ENCODE measurements around the gene PSMD13. TPM values are rescaled to one million over a fixed set of nuclear protein-coding genes. Genes with fewer than 3 reads are reported as not detected.

Gene PSMD13
- total RNA-seq, 1 donor from 2014 or later, result 115 TPM

DNA sequence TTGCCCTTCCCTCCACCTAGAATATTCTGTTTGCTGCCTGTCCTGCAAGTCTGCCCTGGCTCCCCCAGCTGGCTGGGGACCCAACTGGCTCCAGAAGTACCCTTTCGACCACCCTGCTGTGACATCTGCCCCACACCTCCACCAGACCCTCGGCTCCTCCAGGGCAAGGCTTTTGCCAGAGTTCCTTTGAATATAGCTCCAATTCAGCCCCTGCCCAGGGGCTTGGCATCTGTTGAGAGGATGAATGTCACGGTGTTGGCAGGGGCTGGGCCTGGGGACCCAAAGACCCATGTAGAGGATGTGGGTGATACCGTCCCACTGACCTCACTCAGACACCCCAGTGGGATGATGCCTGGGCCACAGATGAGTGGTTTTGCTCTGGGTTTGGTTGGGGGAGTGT lies 45.4 kb downstream of the PSMD13 start:
- Mint-ChIP-seq H3K27me3 (ENCODE audit: unreplicated experiment) (peaks cover 6% of the 10 kb centered on the region), H3K27ac (ENCODE audit: unreplicated experiment) (no peak overlapping the region), H3K4me3 (ENCODE audit: unreplicated experiment) (no peak overlapping the region), H3K9me3 (ENCODE audit: unreplicated experiment) (no peaks in the 10 kb centered on the region), H3K4me1 (ENCODE audit: unreplicated experiment) (peaks cover 3% of the 10 kb centered on the region), H3K36me3 (ENCODE audit: unreplicated experiment) (no peaks in the 10 kb centered on the region)
- no peak for DNase-seq (ENCODE audit: extremely low spot score, unreplicated experiment)
- TF ChIP-seq, protein P1, sequence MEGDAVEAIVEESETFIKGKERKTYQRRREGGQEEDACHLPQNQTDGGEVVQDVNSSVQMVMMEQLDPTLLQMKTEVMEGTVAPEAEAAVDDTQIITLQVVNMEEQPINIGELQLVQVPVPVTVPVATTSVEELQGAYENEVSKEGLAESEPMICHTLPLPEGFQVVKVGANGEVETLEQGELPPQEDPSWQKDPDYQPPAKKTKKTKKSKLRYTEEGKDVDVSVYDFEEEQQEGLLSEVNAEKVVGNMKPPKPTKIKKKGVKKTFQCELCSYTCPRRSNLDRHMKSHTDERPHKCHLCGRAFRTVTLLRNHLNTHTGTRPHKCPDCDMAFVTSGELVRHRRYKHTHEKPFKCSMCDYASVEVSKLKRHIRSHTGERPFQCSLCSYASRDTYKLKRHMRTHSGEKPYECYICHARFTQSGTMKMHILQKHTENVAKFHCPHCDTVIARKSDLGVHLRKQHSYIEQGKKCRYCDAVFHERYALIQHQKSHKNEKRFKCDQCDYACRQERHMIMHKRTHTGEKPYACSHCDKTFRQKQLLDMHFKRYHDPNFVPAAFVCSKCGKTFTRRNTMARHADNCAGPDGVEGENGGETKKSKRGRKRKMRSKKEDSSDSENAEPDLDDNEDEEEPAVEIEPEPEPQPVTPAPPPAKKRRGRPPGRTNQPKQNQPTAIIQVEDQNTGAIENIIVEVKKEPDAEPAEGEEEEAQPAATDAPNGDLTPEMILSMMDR (IDR thresholded peaks at IDR 0.05), result no peak

DNA sequence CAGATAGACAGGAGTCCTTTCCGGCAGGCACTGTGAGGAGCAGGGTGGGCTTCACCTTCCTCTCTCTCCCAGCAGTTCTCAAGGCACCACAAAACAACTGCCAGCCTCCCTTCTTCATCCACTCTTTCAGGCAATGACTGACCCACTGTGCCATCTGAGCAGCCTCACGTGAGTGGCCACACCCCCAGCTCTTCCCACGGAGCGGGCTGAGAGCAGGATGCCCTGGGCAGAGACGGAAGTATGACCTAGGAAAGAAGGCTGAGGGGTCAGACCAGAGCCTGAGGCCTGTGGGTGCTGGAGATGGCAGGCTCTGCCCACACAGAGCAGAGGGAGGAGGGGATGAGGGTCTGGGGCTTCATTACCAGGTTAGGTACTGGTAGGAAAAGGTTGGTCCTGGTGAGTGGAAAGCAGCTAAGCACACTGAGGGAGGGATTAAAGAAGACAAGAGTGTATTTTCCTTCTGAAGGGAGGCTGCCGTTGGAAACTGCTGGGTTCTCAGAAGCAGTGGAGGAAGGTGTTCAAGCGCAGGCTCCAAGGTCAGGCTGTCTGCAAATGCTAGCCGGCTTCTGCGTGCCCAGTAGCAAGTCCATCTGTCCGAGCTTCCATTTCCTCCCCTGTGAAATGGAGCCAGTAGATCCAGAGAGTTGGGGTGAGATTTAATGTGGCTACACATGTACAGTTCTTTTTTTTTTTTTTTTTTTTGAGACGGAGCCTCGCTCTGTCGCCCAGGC lies 46.0 kb downstream of the PSMD13 start:
- peaks cover 4% of the 10 kb centered on the region for H3K27me3 Mint-ChIP-seq (ENCODE audit: unreplicated experiment)
- DNase-seq (ENCODE audit: extremely low spot score, unreplicated experiment), result no peak
- TF ChIP-seq, protein P1 (IDR thresholded peaks at IDR 0.05), result no peak
- no peak overlapping the region for H3K27ac Mint-ChIP-seq (ENCODE audit: unreplicated experiment)
- H3K9me3 Mint-ChIP-seq (ENCODE audit: unreplicated experiment), result no peaks in the 10 kb centered on the region
- no peaks in the 10 kb centered on the region for H3K36me3 Mint-ChIP-seq (ENCODE audit: unreplicated experiment)
- no peak overlapping the region for H3K4me3 Mint-ChIP-seq (ENCODE audit: unreplicated experiment)
- H3K4me1 Mint-ChIP-seq (ENCODE audit: unreplicated experiment), result peaks cover 4% of the 10 kb centered on the region

DNA sequence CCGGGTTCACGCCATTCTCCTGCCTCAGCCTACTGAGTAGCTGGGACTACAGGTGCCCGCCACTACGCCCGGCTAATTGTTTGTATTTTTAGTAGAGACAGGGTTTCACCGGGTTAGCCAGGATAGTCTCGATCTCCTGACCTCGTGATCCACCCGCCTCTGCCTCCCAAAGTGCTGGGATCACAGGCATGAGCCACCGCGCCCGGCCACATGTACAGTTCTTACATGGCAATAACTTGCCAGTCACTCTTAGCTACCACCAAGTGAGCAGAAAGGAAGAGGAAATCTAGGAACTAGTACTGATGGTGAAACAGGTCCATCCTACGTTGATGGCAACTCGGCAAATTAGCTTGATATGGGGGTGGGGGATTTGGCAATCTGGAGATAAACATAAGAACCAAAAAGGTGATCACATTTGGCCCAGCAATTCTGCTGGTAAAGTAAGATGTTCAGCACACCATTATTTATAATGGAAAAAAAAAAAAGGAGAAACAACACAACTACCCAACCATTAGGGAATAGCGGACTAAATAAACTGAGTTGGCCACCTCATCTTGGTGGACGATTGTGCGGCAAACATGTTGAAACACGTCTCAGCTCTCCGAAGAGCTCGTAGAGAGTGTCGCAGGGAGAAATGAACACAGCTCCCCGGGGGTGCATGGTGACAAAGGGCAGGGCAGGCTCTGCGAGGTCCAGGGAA lies 46.8 kb downstream of the PSMD13 start:
- H3K4me1 Mint-ChIP-seq (ENCODE audit: unreplicated experiment), result peaks cover 9% of the 10 kb centered on the region
- no peak overlapping the region for H3K27ac Mint-ChIP-seq (ENCODE audit: unreplicated experiment)
- TF ChIP-seq, protein P1 (IDR thresholded peaks at IDR 0.05), result no peak
- no peaks in the 10 kb centered on the region for H3K36me3 Mint-ChIP-seq (ENCODE audit: unreplicated experiment)
- DNase-seq (ENCODE audit: extremely low spot score, unreplicated experiment), result no peak
- H3K4me3 Mint-ChIP-seq (ENCODE audit: unreplicated experiment), result no peak overlapping the region
- no peaks in the 10 kb centered on the region for H3K27me3 Mint-ChIP-seq (ENCODE audit: unreplicated experiment)
- H3K9me3 Mint-ChIP-seq (ENCODE audit: unreplicated experiment), result no peaks in the 10 kb centered on the region

DNA sequence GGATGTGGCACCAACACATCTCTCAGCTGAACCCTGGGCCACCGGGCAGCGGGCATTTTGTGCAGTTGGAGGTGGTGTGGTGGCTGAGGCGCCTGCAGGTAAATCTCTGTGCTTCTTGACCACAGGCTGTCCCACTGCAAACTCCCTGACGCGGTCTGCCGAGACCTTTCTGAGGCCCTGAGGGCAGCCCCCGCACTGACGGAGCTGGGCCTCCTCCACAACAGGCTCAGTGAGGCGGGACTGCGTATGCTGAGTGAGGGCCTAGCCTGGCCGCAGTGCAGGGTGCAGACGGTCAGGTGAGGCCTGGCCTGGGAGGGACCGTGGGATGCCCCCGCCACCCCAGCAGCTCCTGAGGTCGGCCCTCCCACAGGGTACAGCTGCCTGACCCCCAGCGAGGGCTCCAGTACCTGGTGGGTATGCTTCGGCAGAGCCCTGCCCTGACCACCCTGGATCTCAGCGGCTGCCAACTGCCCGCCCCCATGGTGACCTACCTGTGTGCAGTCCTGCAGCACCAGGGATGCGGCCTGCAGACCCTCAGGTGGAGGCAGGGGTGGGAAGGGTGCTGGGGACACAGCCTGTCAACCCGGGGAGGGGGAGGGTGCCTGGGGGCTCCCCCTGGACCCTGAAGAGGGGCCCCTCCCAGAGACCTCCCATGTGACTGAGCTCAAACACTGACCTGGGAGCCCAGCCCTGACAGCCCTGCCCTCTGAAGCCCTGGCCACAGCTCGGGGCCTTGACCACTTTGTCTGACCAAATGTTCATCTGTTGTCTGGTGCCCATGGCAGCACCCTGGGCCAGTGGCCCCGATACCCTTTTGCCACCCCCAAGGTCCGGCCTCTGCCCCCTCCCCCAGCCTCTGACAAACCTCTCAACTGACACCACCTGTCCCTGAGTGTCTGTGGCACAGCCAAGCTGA lies 47.6 kb downstream of the PSMD13 start:
- Mint-ChIP-seq H3K4me3 (ENCODE audit: unreplicated experiment) (no peak overlapping the region), H3K9me3 (ENCODE audit: unreplicated experiment) (no peaks in the 10 kb centered on the region)

More for the DNA sequence above, 47.6 kb downstream of the PSMD13 start:
- Mint-ChIP-seq H3K4me1 (ENCODE audit: unreplicated experiment) (peaks cover 9% of the 10 kb centered on the region), H3K27ac (ENCODE audit: unreplicated experiment) (no peak overlapping the region), H3K36me3 (ENCODE audit: unreplicated experiment) (no peaks in the 10 kb centered on the region), H3K27me3 (ENCODE audit: unreplicated experiment) (no peaks in the 10 kb centered on the region)
- DNase-seq (ENCODE audit: extremely low spot score, unreplicated experiment), result no peak
- TF ChIP-seq, protein P1 (IDR thresholded peaks at IDR 0.05), result no peak
